DOHH2 (cell line): ENCODE data around the gene CDK4.

ENCODE experiments used
- H3F3A ChIP-seq: fragments of 200-600 bp; sonication (generic), shearing (Covaris generic); 2 replicates; pipeline ENCODE4 v1.6.0; 2016; ENCODE audit warnings: antibody characterized with exemption, mild to moderate bottlenecking; ENCODE audit not compliant: control insufficient read depth, insufficient read depth
- H3K27ac ChIP-seq: fragments of 200-600 bp; sonication (generic); 2 replicates; pipeline ENCODE4 v1.5.1; 2014; ENCODE audit warnings: low read depth, mild to moderate bottlenecking, low read length, moderate library complexity
- H3K27me3 ChIP-seq: fragments of 200-600 bp; sonication (generic); 2 replicates; pipeline ENCODE4 v1.6.1; 2014; ENCODE audit warnings: mild to moderate bottlenecking, low read length, mixed read lengths; ENCODE audit not compliant: control insufficient read depth
- H3K36me3 ChIP-seq: fragments of 200-600 bp; sonication (generic); 2 replicates; pipeline ENCODE4 v1.6.1; 2014; ENCODE audit warnings: mild to moderate bottlenecking, low read length, moderate library complexity, mixed read lengths; ENCODE audit not compliant: control insufficient read depth
- H3K4me1 ChIP-seq: fragments of 200-600 bp; sonication (generic); 2 replicates; pipeline ENCODE4 v1.6.1; 2014; ENCODE audit warnings: mild to moderate bottlenecking, low read length, mixed read lengths; ENCODE audit not compliant: control insufficient read depth
- H3K4me2 ChIP-seq: fragments of 200-600 bp; sonication (generic); 2 replicates; pipeline ENCODE4 v1.6.0; 2014; ENCODE audit warnings: mild to moderate bottlenecking, low read length, moderate library complexity
- H3K4me3 ChIP-seq: fragments of 200-600 bp; sonication (generic); 2 replicates; pipeline ENCODE4 v1.5.1; 2014; ENCODE audit warnings: mild to moderate bottlenecking, low read length, mixed read lengths
- H3K79me2 ChIP-seq: fragments of 200-600 bp; sonication (generic); 2 replicates; pipeline ENCODE4 v1.6.1; 2014; ENCODE audit warnings: mild to moderate bottlenecking, low read length, mixed read lengths; ENCODE audit not compliant: control insufficient read depth
- H3K9me2 ChIP-seq: fragments of 200-600 bp; sonication (generic); replicated peaks from 2 replicates; pipeline ENCODE4 v1.6.1; 2014; ENCODE audit warnings: mild to moderate bottlenecking, low read length, mixed read lengths; ENCODE audit not compliant: control insufficient read depth
- H3K9me3 ChIP-seq: fragments of 200-600 bp; sonication (generic); 2 replicates; pipeline ENCODE4 v1.6.1; 2014; ENCODE audit warnings: antibody characterized with exemption, low read length, mixed read lengths; ENCODE audit not compliant: control insufficient read depth, insufficient read depth
- H4K20me1 ChIP-seq: fragments of 200-600 bp; sonication (generic); 2 replicates; pipeline ENCODE4 v1.6.0; 2014; ENCODE audit warnings: low read depth, mild to moderate bottlenecking, antibody characterized with exemption, low read length, moderate library complexity; ENCODE audit not compliant: control insufficient read depth, insufficient read depth
- CTCF ChIP-seq: fragments of 200-600 bp; sonication (generic); IDR thresholded peaks from one replicate; pipeline ENCODE4 v1.5.1; 2014; ENCODE audit warnings: antibody characterized with exemption, mild to moderate bottlenecking, low read depth, low read length; ENCODE audit not compliant: poor library complexity, severe bottlenecking
- EZH2phosphoT487 ChIP-seq: fragments of 200-600 bp; sonication (generic); IDR thresholded peaks from 2 replicates; pipeline ENCODE4 v1.6.1; 2017; ENCODE audit warnings: borderline replicate concordance, mild to moderate bottlenecking, antibody characterized with exemption, low read length, moderate library complexity, mixed read lengths

Gene CDK4

GRCh38 chr12:57749061-57749460 lies 3.0 kb downstream of the CDK4 start:
- H4K20me1 ChIP-seq = no peaks in the 10 kb centered on the region; the same call in 1 of the 2 replicates
- H3K9me3 ChIP-seq = no peaks in the 10 kb centered on the region
- H3K9me2 ChIP-seq = no peaks in the 10 kb centered on the region
- no peak overlapping the region for H3K27ac ChIP-seq
- peaks cover 43% of the 10 kb centered on the region for H3K4me1 ChIP-seq
- H3K36me3 ChIP-seq = peaks cover 68% of the 10 kb centered on the region
- H3K79me2 ChIP-seq = peaks cover 46% of the 10 kb centered on the region
- no peak for TF ChIP-seq EZH2phosphoT487
- TF ChIP-seq CTCF = no peak
- H3K4me3 ChIP-seq = no peak overlapping the region
- H3K27me3 ChIP-seq = no peaks in the 10 kb centered on the region
- H3F3A ChIP-seq = peaks cover 31% of the 10 kb centered on the region
- H3K4me2 ChIP-seq = no peak overlapping the region

- H3K4me1 ChIP-seq = peaks cover 55% of the 10 kb centered on the region
- peak overlapping the region; percentile 93 for H3K4me3 ChIP-seq
These were observed 6.1 kb downstream of the CDK4 start for GRCh38 chr12:57746025-57746424.

GRCh38 chr12:57745485-57745881 lies 6.6 kb downstream of the CDK4 start:
- Histone ChIP-seq H4K20me1 (no peaks in the 10 kb centered on the region), H3K4me3 (peak overlapping the region; percentile 93), H3K27me3 (no peaks in the 10 kb centered on the region), H3K27ac (peak overlapping the region; percentile 56), H3K79me2 (peaks cover 41% of the 10 kb centered on the region), H3K4me2 (peak overlapping the region; percentile 77), H3K4me1 (peaks cover 55% of the 10 kb centered on the region), H3K9me2 (no peaks in the 10 kb centered on the region), H3K9me3 (no peaks in the 10 kb centered on the region), H3K36me3 (peaks cover 52% of the 10 kb centered on the region), H3F3A (peaks cover 29% of the 10 kb centered on the region)
- TF ChIP-seq CTCF (no peak), EZH2phosphoT487 (no peak)

More at GRCh38 chr12:57746025-57746424, 6.1 kb downstream of the CDK4 start:
- peaks cover 29% of the 10 kb centered on the region for H3F3A ChIP-seq
- peaks cover 57% of the 10 kb centered on the region for H3K36me3 ChIP-seq
- no peaks in the 10 kb centered on the region; the same call in 1 of the 2 replicates for H4K20me1 ChIP-seq
- no peaks in the 10 kb centered on the region for H3K9me3 ChIP-seq
- peaks cover 41% of the 10 kb centered on the region for H3K79me2 ChIP-seq
- TF ChIP-seq CTCF (no peak), EZH2phosphoT487 (no peak)
- H3K27me3 ChIP-seq = no peaks in the 10 kb centered on the region
- H3K9me2 ChIP-seq = no peaks in the 10 kb centered on the region
- peak overlapping the region; percentile 77 for H3K4me2 ChIP-seq
- no peak overlapping the region for H3K27ac ChIP-seq
